ENCODE measurements around the gene RNF40.

Gene RNF40

GRCh38 chr16:30805056-30805369 lies 42.9 kb downstream of the RNF40 start:
- no peak for TF ChIP-seq REST (IDR thresholded peaks at IDR 0.05; ENCODE audit: insufficient read depth in 1 of 2, low read depth in 2 of 2, low read length in 2 of 2)
- no peak for TF ChIP-seq TAF1 (IDR thresholded peaks at IDR 0.05; ENCODE audit: borderline replicate concordance, insufficient read depth, low read length)

- TF ChIP-seq SIN3A (IDR thresholded peaks at IDR 0.05; ENCODE audit: borderline replicate concordance, insufficient read depth, low read length) (no peak), REST (IDR thresholded peaks at IDR 0.05; ENCODE audit: insufficient read depth in 1 of 2, low read depth in 2 of 2, low read length in 2 of 2) (no peak), POLR2AphosphoS5 (IDR thresholded peaks at IDR 0.05; ENCODE audit: low read depth, low read length) (no peak), TAF1 (IDR thresholded peaks at IDR 0.05; ENCODE audit: borderline replicate concordance, insufficient read depth, low read length) (no peak), FOXP2 (optimal IDR thresholded peaks at IDR 0.05; ENCODE audit: borderline replicate concordance, extremely low read depth, extremely low read length, insufficient read depth) (no peak)
These were observed 43.4 kb downstream of the RNF40 start for GRCh38 chr16:30805370-30806169.

- TF ChIP-seq SIN3A (IDR thresholded peaks at IDR 0.05; ENCODE audit: borderline replicate concordance, insufficient read depth, low read length): no peak
- no peak for TF ChIP-seq TAF1 (IDR thresholded peaks at IDR 0.05; ENCODE audit: borderline replicate concordance, insufficient read depth, low read length)
- no peak for TF ChIP-seq REST (IDR thresholded peaks at IDR 0.05; ENCODE audit: insufficient read depth in 1 of 2, low read depth in 2 of 2, low read length in 2 of 2)
- no peak for TF ChIP-seq POLR2AphosphoS5 (IDR thresholded peaks at IDR 0.05; ENCODE audit: low read depth, low read length)
- TF ChIP-seq FOXP2 (optimal IDR thresholded peaks at IDR 0.05; ENCODE audit: borderline replicate concordance, extremely low read depth, extremely low read length, insufficient read depth): no peak
These were observed 46.0 kb downstream of the RNF40 start for GRCh38 chr16:30808146-30808545.

GRCh38 chr16:30813821-30814189 lies 51.7 kb downstream of the RNF40 start:
- no peak for TF ChIP-seq REST (IDR thresholded peaks at IDR 0.05; ENCODE audit: insufficient read depth in 1 of 2, low read depth in 2 of 2, low read length in 2 of 2)
- no peak for TF ChIP-seq FOXP2 (optimal IDR thresholded peaks at IDR 0.05; ENCODE audit: borderline replicate concordance, extremely low read depth, extremely low read length, insufficient read depth)
- no peak for TF ChIP-seq POLR2AphosphoS5 (IDR thresholded peaks at IDR 0.05; ENCODE audit: low read depth, low read length)
- TF ChIP-seq TAF1 (IDR thresholded peaks at IDR 0.05; ENCODE audit: borderline replicate concordance, insufficient read depth, low read length): no peak
- TF ChIP-seq SIN3A (IDR thresholded peaks at IDR 0.05; ENCODE audit: borderline replicate concordance, insufficient read depth, low read length): no peak

GRCh38 chr16:30816769-30817168 lies 54.6 kb downstream of the RNF40 start:
- TF ChIP-seq SIN3A (IDR thresholded peaks at IDR 0.05; ENCODE audit: borderline replicate concordance, insufficient read depth, low read length): no peak
- TF ChIP-seq POLR2AphosphoS5 (IDR thresholded peaks at IDR 0.05; ENCODE audit: low read depth, low read length): no peak
- TF ChIP-seq REST (IDR thresholded peaks at IDR 0.05; ENCODE audit: insufficient read depth in 1 of 2, low read depth in 2 of 2, low read length in 2 of 2): no peak
- TF ChIP-seq TAF1 (IDR thresholded peaks at IDR 0.05; ENCODE audit: borderline replicate concordance, insufficient read depth, low read length): no peak
- TF ChIP-seq FOXP2 (optimal IDR thresholded peaks at IDR 0.05; ENCODE audit: borderline replicate concordance, extremely low read depth, extremely low read length, insufficient read depth): no peak
